H9 (cell line): ENCODE data around the gene FUT4. TPM values are rescaled to one million over a fixed set of nuclear protein-coding genes. Genes with fewer than 3 reads are reported as not detected.

ENCODE experiments used
- DNase-seq: peaks from one replicate; pipeline ENCODE4 v3.0.0-alpha.2; 2017
- H2AFZ ChIP-seq: one replicate; pipeline ENCODE4 v1.6.1; 2013; ENCODE audit warnings: mild to moderate bottlenecking, low read length, control low read depth, moderate library complexity
- H2AK5ac ChIP-seq: 2 replicates; pipeline ENCODE4 v1.6.1; 2013; ENCODE audit warnings: low read length, control low read depth, mixed read lengths; ENCODE audit not compliant: insufficient read length
- H2BK120ac ChIP-seq: one replicate; pipeline ENCODE4 v1.6.1; 2013; ENCODE audit warnings: low read depth, mild to moderate bottlenecking, low read length, control low read depth, inconsistent platforms; ENCODE audit not compliant: poor library complexity, severe bottlenecking
- H2BK12ac ChIP-seq: 2 replicates; pipeline ENCODE4 v1.6.1; 2013; ENCODE audit warnings: low read length, control low read depth, mixed read lengths, low read depth; ENCODE audit not compliant: insufficient read length
- H2BK15ac ChIP-seq: 2 replicates; pipeline ENCODE4 v1.6.1; 2013; ENCODE audit warnings: low read depth, low read length, control low read depth
- H2BK20ac ChIP-seq: one replicate; pipeline ENCODE4 v1.6.1; 2013; ENCODE audit warnings: low read depth, mild to moderate bottlenecking, low read length, control low read depth, inconsistent platforms; ENCODE audit not compliant: poor library complexity, severe bottlenecking
- H2BK5ac ChIP-seq: 2 replicates; pipeline ENCODE4 v1.6.1; 2013; ENCODE audit warnings: low read length, control low read depth, mixed read lengths; ENCODE audit not compliant: insufficient read length
- H3K14ac ChIP-seq: 2 replicates; pipeline ENCODE4 v1.6.1; 2013; ENCODE audit warnings: low read length, control low read depth; ENCODE audit not compliant: insufficient read depth
- H3K18ac ChIP-seq: 2 replicates; pipeline ENCODE4 v1.6.1; 2013; ENCODE audit warnings: low read depth, mild to moderate bottlenecking, mixed read lengths, low read length, control low read depth; ENCODE audit not compliant: insufficient read length
- H3K23ac ChIP-seq: 2 replicates; pipeline ENCODE4 v1.6.1; 2013; ENCODE audit warnings: low read length, control low read depth, mixed read lengths, low read depth; ENCODE audit not compliant: insufficient read length
- H3K23me2 ChIP-seq: 2 replicates; pipeline ENCODE4 v1.6.1; 2013; ENCODE audit warnings: low read depth, mild to moderate bottlenecking, mixed read lengths, low read length, control low read depth; ENCODE audit not compliant: insufficient read length, poor library complexity, severe bottlenecking
- H3K27ac ChIP-seq: 2 replicates; pipeline ENCODE4 v1.5.1; 2013; ENCODE audit warnings: low read length, control low read depth, mixed read lengths, low read depth; ENCODE audit not compliant: insufficient read length
- H3K27me3 ChIP-seq: 2 replicates; pipeline ENCODE4 v1.6.1; 2013; ENCODE audit warnings: low read length, control low read depth, inconsistent platforms; ENCODE audit not compliant: insufficient read depth
- H3K4ac ChIP-seq: 2 replicates; pipeline ENCODE4 v1.6.1; 2013; ENCODE audit warnings: low read depth, mild to moderate bottlenecking, control low read depth, inconsistent platforms, low read length, moderate library complexity
- H3K4me1 ChIP-seq: 2 replicates; pipeline ENCODE4 v1.6.1; 2013; ENCODE audit warnings: low read length, control low read depth, inconsistent platforms; ENCODE audit not compliant: insufficient read depth
- H3K4me2 ChIP-seq: 2 replicates; pipeline ENCODE4 v1.6.1; 2013; ENCODE audit warnings: low read length, control low read depth, mixed read lengths; ENCODE audit not compliant: insufficient read length, insufficient read depth
- H3K56ac ChIP-seq: 2 replicates; pipeline ENCODE4 v1.6.1; 2013; ENCODE audit warnings: low read depth, mild to moderate bottlenecking, mixed read lengths, low read length, control low read depth; ENCODE audit not compliant: insufficient read length
- H3K79me1 ChIP-seq: 2 replicates; pipeline ENCODE4 v1.6.1; 2013; ENCODE audit warnings: low read depth, mild to moderate bottlenecking, moderate library complexity, low read length, control low read depth, inconsistent platforms; ENCODE audit not compliant: insufficient read depth, poor library complexity, severe bottlenecking
- H3K79me2 ChIP-seq: 2 replicates; pipeline ENCODE4 v1.6.1; 2013; ENCODE audit warnings: low read length, control low read depth, inconsistent platforms; ENCODE audit not compliant: insufficient read depth
- H3K9ac ChIP-seq: 2 replicates; pipeline ENCODE4 v1.6.1; 2013; ENCODE audit warnings: low read length, control low read depth, mixed read lengths; ENCODE audit not compliant: insufficient read length; ENCODE audit errors: extremely low read depth
- H3K9me3 ChIP-seq: one replicate; pipeline ENCODE4 v1.6.1; 2013; ENCODE audit warnings: low read depth, low read length, inconsistent platforms; ENCODE audit not compliant: control insufficient read depth
- H3T11ph ChIP-seq: one replicate; pipeline ENCODE4 v1.6.1; 2013; ENCODE audit warnings: mild to moderate bottlenecking, low read length, control low read depth, inconsistent platforms
- H4K20me1 ChIP-seq: one replicate; pipeline ENCODE4 v1.6.1; 2013; ENCODE audit not compliant: control insufficient read depth, insufficient read length, insufficient read depth
- H4K5ac ChIP-seq: 2 replicates; pipeline ENCODE4 v1.6.1; 2013; ENCODE audit warnings: low read depth, mild to moderate bottlenecking, mixed read lengths, low read length, control low read depth; ENCODE audit not compliant: insufficient read length
- H4K8ac ChIP-seq: replicated peaks from 2 replicates; pipeline ENCODE4 v1.6.1; 2013; ENCODE audit warnings: low read length, control low read depth, mixed read lengths, low read depth; ENCODE audit not compliant: insufficient read length
- H4K91ac ChIP-seq: 2 replicates; pipeline ENCODE4 v1.6.1; 2013; ENCODE audit warnings: low read depth, mild to moderate bottlenecking, moderate library complexity, mixed read lengths, low read length, control low read depth; ENCODE audit not compliant: insufficient read length
- H3K27ac Mint-ChIP-seq, 3 experiments: 2 replicates in 2 of 3; 3 replicates in 1 of 3; pipeline ENCODE4 v1.8.0; 2020 to 2021; ENCODE audit warnings: mixed read lengths in 3 of 3, mild to moderate bottlenecking in 1 of 3, moderate library complexity in 1 of 3
- H3K27me3 Mint-ChIP-seq: 2 replicates; pipeline ENCODE4 v1.8.0; 2021; ENCODE audit warnings: low read depth, mild to moderate bottlenecking, moderate library complexity, mixed read lengths
- H3K36me3 Mint-ChIP-seq, 3 experiments: 2 replicates in 2 of 3; 3 replicates in 1 of 3; pipeline ENCODE4 v1.8.0; 2020 to 2021; ENCODE audit warnings: low read depth in 3 of 3, mixed read lengths in 3 of 3; ENCODE audit not compliant: insufficient read depth in 1 of 3
- H3K4me1 Mint-ChIP-seq, 2 experiments: 2 replicates each; pipeline ENCODE4 v1.8.0; 2020; ENCODE audit warnings: mixed read lengths in 2 of 2
- H3K4me3 Mint-ChIP-seq, 2 experiments: 2 replicates in 1 of 2; 3 replicates in 1 of 2; pipeline ENCODE4 v1.8.0; 2020 to 2021; ENCODE audit warnings: mild to moderate bottlenecking in 2 of 2, mixed read lengths in 2 of 2, moderate library complexity in 1 of 2
- H3K9me3 Mint-ChIP-seq, 2 experiments: 2 replicates in 1 of 2; 3 replicates in 1 of 2; pipeline ENCODE4 v1.8.0; 2020; ENCODE audit warnings: mild to moderate bottlenecking in 2 of 2, mixed read lengths in 2 of 2, moderate library complexity in 1 of 2
- WGBS: extraction: QIAGEN DNeasy Blood & Tissue Kit; methylation state at CpG from one replicate; pipeline ENCODE4 v1.1.7; 2013; ENCODE audit warnings: missing lambda C conversion rate, low lambda C conversion rate, mixed read lengths; ENCODE audit not compliant: insufficient read length; ENCODE audit errors: extremely low coverage; 5-methylcytosine and 5-hydroxymethylcytosine counted together
- total RNA-seq: library from RNA; stranded (reverse); gene quantifications from 2 replicates; pipeline ENCODE4 v1.2.1, GENCODE V29; 2021
- TF ChIP-seq, protein P1 (sequence below): fragments of 200-600 bp; sonication (generic); conservative IDR thresholded peaks from 3 replicates; pipeline ENCODE4 v1.8.0; 2021; ENCODE audit warnings: antibody characterized with exemption, mild to moderate bottlenecking

The FUT4 gene
- total RNA-seq, 1 experiment from 2014 or later, result 5.3 TPM

DNA sequence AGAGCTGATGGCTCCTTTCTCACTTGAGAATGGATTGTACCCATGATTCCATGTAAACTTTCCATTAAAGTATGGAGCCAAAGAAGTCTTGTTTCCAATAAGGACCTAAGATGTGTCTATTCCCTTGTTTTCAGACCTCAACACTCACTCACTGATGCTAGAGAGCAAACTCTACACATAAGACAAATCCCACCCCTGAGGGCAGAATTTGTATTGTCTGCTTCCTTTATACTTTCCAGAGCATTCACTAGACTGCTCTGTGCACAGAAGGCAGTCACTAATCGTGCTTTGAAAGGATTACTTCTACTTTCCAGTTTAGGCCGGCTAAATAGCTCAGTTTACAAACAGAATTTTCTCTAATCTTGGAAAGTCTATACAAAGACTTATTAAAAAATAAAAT lies 43.5 kb upstream of the FUT4 start:
- Histone ChIP-seq H3K14ac (no peak overlapping the region), H3K9ac (no peak overlapping the region)
- peaks cover 0 to 25% (median 23%) of the 10 kb centered on the region in 3 experiments; a peak in 5 of 7 replicates for H3K36me3 Mint-ChIP-seq

More for the DNA sequence above, 43.5 kb upstream of the FUT4 start:
- H2BK15ac ChIP-seq, result no peak overlapping the region
- H3K56ac ChIP-seq, result no peak overlapping the region
- H2BK12ac ChIP-seq, result no peak overlapping the region
- H3K4ac ChIP-seq, result no peak overlapping the region
- H3K9me3 ChIP-seq, result no peaks in the 10 kb centered on the region
- no peak overlapping the region for H2AK5ac ChIP-seq
- no peaks in the 10 kb centered on the region for H3K79me2 ChIP-seq
- no peak overlapping the region for H2BK120ac ChIP-seq
- no peak overlapping the region for H2BK20ac ChIP-seq
- H2BK5ac ChIP-seq, result no peak overlapping the region
- no peak overlapping the region for H3K18ac ChIP-seq
- H3K27me3 ChIP-seq, result no peaks in the 10 kb centered on the region
- H4K5ac ChIP-seq, result no peak overlapping the region
- WGBS, result no CpG with 5 or more reads among the region's 2 CpGs
- H3K79me1 ChIP-seq, result no peaks in the 10 kb centered on the region
- H3K27me3 Mint-ChIP-seq, result no peaks in the 10 kb centered on the region
- H4K91ac ChIP-seq, result no peak overlapping the region
- H4K20me1 ChIP-seq, result no peaks in the 10 kb centered on the region
- H4K8ac ChIP-seq, result no peak overlapping the region
- no peak overlapping the region for H3K27ac Mint-ChIP-seq
- no peak overlapping the region for H3K4me3 Mint-ChIP-seq
- no peaks in the 10 kb centered on the region for H3K4me1 ChIP-seq
- H3K9me3 Mint-ChIP-seq, result no peaks in the 10 kb centered on the region
- TF ChIP-seq, protein P1, sequence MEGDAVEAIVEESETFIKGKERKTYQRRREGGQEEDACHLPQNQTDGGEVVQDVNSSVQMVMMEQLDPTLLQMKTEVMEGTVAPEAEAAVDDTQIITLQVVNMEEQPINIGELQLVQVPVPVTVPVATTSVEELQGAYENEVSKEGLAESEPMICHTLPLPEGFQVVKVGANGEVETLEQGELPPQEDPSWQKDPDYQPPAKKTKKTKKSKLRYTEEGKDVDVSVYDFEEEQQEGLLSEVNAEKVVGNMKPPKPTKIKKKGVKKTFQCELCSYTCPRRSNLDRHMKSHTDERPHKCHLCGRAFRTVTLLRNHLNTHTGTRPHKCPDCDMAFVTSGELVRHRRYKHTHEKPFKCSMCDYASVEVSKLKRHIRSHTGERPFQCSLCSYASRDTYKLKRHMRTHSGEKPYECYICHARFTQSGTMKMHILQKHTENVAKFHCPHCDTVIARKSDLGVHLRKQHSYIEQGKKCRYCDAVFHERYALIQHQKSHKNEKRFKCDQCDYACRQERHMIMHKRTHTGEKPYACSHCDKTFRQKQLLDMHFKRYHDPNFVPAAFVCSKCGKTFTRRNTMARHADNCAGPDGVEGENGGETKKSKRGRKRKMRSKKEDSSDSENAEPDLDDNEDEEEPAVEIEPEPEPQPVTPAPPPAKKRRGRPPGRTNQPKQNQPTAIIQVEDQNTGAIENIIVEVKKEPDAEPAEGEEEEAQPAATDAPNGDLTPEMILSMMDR, result no peak
- H3K4me2 ChIP-seq, result no peak overlapping the region
- no peak overlapping the region for H2AFZ ChIP-seq
- H3K27ac ChIP-seq, result no peak overlapping the region
- H3T11ph ChIP-seq, result no peak overlapping the region
- no peaks in the 10 kb centered on the region for H3K23me2 ChIP-seq
- H3K23ac ChIP-seq, result no peak overlapping the region
- DNase-seq, result no peak
- 0 out of 4 replicates have a peak, but pooled peaks cover 1% of the 10 kb centered on the region in 2 experiments for H3K4me1 Mint-ChIP-seq
